CD4-positive, alpha-beta T cell treated with Interferon gamma for 1 hour (primary cell): Measurements from ENCODE around the gene DNAJA1.
A peak's percentile ranks its signal among the peaks of the same experiment; 100 is the strongest.
"Not testable (repeated sequence)": the region's sequence is repeated elsewhere in the genome, so short reads cannot be mapped to it uniquely, and the experiment has no call there.

Experiments used
- DNase-seq: peaks from one replicate; pipeline ENCODE4 v3.0.0-alpha.2; 2020

DNAJA1 gene

DNA sequence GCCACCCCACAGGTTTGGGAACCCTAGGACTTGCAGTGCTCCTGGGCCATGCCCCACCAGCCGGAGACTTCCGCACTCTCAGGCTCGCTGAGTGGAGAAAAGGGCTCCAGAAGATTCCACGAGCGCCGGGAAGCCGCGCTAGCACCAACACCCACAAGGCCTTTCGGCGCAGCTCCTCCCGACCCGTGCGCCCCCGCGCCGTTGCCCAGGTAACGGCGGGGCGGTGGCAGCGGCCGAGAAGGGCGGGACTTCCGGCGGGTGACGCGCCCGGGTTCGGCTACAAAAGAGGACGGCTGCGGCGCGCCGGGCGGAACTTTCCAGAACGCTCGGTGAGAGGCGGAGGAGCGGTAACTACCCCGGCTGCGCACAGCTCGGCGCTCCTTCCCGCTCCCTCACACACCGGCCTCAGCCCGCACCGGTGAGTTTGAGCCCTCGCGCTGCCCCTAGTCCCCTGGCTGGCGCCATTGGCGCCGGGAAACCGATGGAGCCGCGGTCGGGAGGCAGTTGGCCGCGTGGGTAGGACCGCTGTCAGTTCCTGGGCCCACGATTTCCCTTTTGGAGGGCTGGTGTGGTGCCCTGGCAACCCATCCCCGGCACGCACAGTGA is at the start of gene DNAJA1:
Gene DNAJA1, plus strand, starts transcription at position 308 of the 606 bp plus-strand sequence. CDS start 1,212 bp downstream, outside the sequence.
- DNase-seq: peak; percentile 95

DNA sequence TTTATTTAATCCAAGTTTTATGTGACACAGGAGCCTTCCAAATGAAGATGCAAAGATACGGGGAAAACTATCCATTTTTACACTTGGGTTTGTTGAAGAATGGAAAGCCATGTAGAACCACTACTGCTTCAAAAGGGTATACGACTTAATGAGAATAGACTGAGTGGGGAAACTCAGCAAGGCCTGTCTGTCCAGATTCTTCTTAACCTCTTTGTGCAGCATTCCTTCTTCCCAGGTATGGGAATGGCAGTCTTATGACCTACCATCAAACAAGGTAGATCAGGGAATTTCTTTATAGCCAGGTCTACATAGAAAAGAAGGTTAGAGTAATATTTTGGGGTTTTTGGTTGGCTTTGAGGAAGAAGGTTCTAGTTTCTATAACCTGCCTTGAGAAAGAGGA is 47.0 kb upstream of the DNAJA1 start:
- no peak for DNase-seq

DNA sequence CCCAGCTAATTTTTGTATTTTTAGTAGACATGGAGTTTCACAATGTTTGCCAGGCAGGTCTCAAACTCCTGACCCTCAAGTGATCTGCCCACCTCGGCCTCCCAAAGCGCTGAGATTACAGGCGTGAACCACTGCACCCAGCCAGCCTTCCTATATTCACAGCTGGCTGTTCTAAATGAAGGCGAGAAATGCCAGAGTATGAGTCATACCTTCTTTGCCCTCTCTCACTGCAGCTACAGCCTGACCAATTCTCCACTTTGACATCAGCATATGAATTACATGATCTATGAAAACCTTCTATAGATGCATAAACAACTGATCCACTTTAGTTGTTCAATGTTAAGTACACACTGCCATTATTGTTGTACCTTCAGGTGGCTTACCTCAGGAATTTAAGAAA is 38.1 kb upstream of the DNAJA1 start:
- DNase-seq: no peak

DNA sequence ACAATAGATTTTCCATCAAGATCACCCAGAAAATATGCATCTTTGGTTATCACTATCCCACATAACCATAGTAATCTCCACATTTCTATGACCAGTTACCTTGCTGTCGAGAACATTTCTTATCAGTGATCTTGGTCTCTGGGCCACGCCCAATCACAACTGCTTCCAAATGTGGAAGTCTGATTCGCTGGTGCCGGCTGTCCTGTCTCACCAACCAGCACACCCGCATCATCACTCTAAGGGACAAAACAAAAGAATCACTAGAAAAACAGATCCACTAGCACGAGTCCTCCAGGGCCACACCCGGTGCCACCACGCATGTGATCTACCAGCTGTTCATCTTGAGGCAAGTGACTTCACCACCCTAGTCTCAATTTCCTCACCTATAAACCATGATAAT is 35.4 kb upstream of the DNAJA1 start:
- no peak for DNase-seq

DNA sequence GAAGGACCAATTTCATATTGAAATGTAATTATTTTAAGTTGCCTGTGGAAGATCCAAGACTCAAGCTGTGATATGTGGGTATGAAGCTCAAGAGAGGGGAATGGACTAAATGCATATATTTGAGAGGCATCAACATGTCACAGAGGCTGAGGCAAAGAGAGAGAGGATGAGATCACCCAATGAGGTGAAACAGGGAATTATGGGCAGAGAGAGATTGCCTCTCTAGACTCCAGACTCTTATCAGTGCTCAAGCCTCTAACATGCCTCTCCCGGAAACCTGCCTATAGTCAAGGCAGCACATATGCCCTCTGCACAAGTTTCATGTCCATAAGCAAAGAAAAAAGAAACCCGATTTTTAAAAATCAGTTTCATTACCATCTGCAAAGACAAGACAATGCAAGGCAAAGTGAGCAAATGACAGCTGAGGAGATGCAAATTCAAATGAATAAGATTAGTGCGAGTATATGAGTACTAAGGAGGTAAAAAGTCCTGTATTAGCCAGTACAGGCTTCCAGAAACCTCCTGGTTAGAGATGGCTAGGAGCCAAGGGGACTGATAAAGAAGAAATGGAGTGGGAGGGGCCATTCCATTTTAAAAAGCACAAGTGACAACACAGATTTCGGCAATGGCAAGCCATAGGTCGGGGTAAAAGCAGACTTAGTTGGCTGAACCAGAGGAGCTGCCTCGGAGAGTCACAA is 33.0 kb upstream of the DNAJA1 start:
- DNase-seq: no peak

DNA sequence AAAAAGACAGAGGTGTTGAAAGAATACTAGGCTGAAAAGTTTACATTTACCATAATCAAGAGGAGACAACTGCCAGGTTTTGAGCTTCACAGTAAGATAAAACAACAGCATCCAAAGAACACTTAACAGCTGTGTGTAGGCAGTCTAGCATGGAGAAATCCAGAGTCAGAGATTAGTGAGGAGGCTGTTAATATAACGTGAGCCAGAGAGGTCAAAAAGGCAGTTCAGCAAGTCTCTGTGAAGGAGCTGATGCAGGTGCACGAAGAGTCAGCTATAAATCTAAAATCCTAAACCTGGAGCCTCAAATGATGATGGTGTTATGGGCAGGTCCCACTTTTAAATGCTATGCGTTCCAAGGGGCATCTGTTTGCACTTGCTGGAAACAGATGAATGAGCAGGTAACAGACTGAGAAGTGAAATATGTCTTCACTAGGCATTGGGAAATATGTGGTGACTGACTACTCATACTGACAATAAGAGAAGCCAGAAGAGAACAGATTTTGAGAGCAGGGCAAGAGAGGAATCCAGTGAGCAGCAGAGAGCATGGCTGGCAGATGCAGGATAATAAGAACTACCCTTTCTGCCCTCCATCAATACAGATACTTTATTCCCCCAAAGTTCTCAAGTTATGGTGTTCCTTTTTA is 32.4 kb upstream of the DNAJA1 start:
- no peak for DNase-seq

DNA sequence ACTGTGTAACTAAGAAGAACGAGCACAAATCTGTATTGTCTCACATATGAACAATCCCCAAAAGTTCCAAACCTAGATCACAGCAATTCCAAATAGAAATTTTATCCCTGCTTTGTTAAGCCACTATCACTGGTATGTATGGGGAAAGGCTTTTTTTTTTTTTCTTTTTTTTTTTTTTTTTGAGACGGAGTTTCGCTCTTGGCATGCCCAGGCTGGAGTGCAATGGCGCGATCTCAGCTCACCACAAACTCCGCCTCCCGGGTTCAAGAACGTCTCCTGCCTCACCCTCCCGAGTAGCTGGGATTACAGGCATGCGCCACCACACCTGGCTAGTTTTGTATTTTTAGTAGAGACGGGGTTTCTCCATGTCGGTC is 24.4 kb upstream of the DNAJA1 start:
- peak; percentile 25 for DNase-seq

DNA sequence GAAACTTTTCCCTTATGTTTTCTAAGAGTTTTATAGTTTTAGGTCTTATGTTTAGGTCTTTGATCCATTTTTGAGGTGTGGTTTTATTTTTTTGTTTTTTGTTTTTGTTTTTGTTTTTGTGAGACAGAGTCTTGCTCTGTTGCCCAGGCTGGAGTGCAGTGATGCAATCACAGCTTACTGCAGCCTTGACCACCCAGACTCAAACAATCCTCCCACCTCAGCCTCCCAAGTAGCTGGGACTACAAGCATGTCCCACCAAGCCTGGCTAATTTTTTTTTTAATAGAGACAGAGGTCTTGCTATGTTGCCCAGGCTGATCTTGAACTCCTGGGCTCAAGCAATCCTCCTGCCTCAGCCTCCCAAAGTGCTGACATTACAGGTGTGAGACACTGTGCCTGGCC is 19.7 kb upstream of the DNAJA1 start:
- DNase-seq: not testable (repeated sequence)

DNA sequence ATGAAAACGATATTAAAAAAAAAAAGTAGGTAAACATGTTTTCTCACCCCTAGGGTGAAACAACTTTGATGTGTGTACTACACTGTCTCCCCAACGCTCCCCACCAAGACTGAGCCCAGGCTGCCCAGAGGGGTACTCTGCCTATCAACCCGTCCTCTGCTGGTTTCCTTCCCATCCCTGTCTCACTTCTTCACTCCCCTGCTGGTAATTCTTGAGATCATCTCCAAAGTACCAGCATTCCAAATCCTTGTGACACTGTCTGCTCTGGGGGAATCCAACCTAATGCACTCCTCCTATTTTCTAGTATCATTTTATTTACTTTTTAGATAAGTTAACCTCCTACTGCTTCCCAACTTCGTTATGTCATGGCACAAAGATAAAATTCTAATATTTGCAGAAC is 17.3 kb upstream of the DNAJA1 start:
- DNase-seq: no peak

DNA sequence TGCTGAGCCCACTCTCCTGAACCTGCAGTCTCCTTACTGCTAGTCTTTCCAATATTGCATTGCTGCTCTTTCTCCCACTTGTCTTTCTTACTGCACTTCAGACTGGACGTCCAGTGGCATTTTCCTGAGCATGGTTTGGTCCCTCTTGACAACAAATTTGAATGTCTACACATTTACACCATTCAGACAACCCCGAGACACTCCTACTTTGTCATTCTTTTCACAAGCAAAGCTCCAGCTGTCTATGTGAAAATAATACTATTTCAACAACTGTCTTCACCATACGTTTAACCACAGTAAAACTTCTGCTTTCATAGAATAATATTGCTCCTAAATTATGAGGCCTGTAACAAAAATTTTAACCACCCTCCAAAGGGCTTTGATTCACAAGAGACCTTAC is 13.2 kb upstream of the DNAJA1 start:
- DNase-seq: no peak

DNA sequence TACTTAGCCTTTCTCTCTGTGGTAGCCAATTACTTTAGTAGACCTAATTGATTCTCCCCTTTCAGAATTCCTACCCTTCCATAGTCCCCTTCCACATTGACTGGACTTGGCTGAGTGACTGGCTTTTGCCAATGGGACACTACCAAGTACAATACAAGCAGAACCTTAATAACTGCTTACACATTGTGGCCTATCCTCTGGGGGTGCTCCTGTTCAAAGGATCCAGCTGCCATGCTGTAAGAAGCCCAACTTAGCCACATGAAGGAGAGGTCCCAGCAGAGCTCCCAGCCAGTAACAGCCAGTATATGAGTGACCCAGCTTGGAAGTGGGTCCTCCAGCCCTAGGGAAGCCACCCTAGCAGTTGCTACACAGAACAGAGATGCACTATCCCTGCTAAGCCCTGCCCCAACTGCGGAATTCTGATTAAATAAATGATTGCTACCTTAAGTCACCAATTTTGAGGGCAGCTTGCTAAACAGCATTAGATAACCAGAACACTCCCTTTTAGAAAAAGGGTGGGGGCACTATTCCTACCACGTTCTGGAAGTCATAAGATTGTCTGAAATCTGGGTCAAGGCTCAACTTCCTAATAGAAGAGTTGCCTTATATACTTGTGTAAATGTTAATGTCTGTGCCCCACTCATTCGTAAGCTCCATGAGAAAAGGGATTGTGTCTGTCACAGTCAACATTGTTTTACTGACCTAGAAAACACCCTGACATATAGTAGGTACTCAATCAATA is 12.6 kb upstream of the DNAJA1 start:
- no peak for DNase-seq

DNA sequence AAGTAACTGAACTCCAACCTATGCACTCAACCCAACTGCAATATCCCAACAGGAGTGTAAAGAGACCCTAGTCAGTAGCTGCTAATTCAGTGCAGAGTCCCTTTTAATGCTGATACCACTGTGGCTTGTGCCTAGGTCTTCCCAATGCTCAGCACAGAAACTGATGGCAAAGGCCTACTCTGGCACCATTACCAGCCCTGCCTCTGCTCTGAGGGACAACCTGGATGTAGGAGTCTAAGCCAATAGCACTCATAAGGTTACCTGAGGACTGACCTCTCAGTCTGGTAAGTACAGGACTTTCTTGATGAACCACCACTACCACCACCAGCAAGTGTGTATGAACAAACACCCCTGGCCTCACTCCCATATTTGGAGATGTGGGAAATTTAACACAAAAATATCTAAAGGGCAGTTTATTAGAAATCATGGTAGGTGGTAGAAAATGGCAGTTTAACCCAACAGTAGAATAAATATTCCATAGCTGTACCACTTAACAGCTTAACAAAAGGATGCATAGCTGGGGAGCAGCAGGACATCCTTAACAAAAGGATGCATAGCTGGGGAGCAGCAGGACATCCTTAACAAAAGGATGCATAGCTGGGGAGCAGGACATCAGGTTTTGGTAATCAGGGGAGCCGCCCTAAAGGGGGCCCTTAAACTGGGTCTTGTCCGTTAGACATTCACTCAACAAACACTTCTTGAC is 11.0 kb upstream of the DNAJA1 start:
- DNase-seq: no peak

DNA sequence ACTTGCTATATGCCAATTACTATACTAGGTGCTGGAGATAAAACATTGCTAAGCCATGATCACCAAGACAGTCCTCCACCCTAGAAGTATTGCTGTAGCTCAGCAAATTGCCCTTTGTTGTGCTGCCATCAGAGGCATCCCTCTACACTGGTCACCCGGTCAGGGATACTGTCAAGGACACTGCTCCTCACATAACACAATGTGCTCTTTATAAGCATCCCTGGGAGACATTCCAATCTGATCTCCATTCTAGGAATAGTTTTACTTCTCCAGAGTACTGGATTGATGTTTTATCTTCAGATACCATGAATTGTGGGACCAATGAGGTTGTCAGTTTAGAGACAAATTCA is 10.4 kb upstream of the DNAJA1 start:
- no peak for DNase-seq

DNA sequence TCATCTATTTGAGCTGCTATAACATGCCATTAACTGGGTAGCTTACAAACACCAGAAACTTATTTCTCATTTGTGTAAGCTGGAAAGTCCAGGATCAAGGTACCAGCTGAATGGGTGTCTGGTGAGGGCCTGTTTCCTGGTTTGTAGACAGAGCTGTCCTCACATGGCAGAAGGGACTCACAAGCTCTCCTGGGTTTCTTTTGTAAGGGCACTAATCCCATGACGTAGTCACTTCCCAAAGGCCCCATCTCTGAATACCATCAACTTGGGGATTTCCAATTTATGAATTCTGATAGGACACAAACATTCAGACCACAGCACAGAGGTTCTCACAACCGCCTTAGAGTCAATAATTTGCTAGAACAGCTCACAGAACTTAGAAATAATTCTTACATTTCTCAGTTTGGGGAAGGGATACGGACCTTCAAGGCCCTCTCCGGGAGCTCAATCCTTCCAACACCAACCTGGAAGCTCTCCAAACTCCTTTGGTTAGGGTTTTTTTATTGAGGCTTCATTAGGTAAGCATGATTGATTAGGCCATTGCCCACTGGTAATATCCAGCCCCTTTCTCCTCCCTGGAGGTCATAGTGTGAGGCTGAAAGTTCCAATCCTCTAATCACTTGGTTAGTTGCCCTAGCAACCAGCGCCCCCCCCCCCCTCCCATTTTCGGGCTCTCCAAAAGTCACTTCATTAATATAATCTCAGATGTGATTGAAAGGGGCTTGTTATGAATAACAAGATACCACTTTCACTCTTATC is 7.6 kb upstream of the DNAJA1 start:
- DNase-seq: no peak

DNA sequence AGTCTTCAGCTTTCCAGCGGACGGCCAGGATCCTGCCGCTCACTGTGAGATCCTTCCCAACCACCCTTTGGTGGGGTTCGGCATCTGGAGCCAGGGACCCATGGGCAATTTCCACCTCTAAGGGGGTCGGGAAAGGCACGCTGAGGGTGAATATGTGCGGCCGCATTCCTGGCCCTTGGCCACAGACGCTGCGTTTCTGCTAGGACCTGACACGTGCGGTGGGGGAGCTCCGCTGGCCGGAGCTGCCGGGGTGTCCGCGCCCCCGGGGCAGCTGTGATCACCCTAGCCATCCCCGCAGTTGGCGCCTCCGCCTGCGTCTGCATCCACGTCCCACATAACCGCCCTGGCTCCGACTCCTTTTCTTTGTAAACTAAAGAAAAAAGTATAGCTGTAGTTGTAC is 5.3 kb upstream of the DNAJA1 start:
- DNase-seq: no peak

DNA sequence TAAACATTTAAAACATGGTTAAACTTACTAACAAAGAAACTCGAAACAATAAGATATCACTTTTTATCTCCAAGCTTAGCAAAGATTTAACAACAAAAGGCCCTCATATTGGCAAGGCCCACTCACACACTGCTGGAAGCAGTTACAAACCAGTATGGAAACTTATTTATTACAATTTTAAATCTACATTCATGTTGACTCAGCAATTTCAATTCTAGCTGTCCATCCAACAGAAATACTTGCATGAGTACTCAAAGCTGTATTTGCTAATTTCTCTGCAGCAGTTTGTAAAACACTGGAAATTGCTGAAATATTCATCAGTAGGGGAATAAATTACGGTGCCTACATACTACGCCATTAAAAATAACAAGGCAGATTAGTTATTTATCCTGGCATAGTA is 2.8 kb upstream of the DNAJA1 start:
- DNase-seq: no peak

DNA sequence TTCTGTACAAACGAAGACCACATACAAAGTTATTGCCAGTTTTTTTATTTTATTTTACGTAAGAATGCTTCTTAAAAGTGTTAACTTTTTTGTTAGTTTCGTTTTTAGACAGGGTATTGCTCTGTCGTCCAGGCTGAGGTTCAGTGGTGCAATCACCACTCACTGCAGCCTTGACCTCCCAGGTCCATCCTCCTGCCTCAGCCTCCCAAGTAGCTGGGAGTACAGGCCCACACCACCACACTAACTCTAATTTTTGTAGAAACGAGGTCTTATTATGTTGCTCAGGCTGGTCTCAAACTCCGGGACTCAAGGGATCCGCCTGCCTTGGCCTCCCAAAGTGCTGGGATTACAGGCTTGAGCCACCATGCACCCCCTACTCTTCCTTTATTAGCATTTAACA is 2.3 kb upstream of the DNAJA1 start:
- no peak for DNase-seq

DNA sequence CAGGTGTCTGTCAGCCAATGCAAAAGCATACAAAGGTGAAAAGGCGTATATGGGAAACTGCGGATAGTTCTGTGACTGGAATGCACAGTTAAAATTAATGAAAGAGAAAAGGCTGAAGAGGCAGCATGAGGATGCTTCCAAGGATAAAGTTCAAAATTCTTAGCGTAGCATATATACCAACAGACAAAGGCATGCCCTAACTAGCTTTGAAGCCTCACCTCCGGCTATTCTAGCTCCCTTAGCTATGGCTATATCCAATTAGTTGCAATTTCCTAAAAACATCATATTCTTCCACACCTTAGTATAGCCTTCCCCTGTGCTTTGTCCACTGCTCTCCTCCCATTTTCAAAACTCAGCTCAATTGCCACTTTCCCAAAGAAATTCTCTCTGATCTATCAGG is 1.4 kb upstream of the DNAJA1 start:
- DNase-seq: no peak

DNA sequence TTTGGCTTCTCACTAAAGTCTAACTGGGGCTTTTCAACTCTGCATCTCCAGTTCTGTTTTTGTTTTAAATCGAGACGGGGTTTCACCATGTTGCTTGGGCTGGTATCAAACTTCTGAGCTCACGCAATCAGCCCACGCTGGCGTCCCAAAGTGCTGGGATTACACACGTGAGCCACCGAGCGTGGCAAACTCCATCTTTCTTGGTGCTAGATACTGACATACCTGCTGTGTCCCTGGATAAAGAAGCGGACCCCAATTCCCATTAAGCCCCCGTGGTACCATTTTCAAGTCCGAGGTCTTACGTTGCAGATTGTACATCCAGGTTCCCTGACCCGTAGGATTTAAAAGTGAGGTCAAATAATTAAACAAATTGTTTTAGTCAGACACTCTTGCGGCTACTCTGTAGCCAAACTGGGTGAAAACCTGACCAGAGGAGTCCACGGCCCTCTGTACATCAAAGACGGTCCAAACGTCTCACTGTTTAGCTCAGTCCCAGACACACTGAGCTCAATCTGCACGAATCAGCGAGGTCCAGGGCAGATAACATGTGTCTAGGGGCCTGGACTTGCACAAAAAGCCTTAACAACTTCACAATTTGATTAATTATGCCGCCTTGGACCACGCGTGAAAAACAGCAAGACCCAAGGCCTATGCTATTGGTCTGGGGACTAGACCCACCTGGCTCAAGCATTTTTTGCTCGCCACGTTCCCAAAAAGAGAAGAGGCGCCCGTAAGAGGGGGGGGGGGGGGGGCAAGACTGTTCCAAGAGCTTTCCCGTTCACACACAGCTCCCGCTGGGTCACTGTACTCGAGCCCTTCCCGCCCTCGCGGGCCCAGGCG is 727 bp upstream of the DNAJA1 start:
- no peak for DNase-seq

DNA sequence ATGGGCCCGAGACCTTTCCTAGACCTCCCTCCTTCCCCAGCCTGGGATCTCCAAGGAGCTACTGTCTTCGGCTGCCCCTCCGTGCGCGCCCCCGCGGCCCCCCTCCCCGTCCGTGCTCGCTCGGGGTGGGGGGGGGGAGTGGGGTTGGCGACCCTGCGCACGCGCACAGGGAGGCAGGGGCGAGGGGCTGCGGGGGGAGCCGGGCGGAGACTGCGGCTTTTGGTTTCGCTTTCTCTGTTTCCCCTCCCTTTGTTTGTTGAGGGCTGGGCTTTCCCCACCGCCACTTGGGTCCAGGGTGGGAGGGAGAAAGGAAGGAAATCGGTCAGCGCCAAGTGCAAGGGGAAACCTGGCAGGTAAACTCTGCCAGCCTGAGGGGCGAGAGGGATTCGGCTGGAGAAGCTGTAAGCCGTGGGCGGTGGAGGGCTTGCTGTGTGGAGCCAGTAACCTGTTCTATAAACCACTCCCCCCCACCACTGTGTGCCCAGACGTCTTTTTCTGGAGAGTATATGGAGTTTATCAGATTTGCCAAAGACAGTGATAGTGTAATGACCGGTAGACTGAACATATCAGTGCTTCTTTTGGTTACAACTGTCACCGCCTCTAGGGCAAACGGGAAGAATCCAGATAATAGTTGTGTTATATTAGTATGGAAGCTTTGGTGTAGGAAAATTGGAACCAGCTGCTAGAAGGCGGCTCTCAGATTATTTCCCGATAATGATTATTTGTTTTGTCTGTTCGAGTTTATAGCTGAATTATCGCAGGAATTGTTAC is 684 bp downstream of the DNAJA1 start:
- DNase-seq: peak; percentile 82
